Loucy (cell line): ENCODE measurements around the gene PTPRZ1.

Experiments used
- H2AFZ ChIP-seq: fragments of 200-600 bp; sonication (generic); 2 replicates; pipeline ENCODE4 v1.6.0; 2016; ENCODE audit warnings: antibody characterized with exemption, mild to moderate bottlenecking, low read length, moderate library complexity
- H3F3A ChIP-seq: fragments of 200-600 bp; 2 replicates; pipeline ENCODE4 v1.6.0; 2016; ENCODE audit warnings: antibody characterized with exemption, low read depth, mild to moderate bottlenecking
- H3K27me3 ChIP-seq: fragments of 200-600 bp; sonication (generic); 2 replicates; pipeline ENCODE4 v1.6.1; 2014; ENCODE audit warnings: low read length, mild to moderate bottlenecking; ENCODE audit not compliant: insufficient read depth, poor library complexity, severe bottlenecking
- H3K36me3 ChIP-seq: fragments of 200-600 bp; sonication (generic); 2 replicates; pipeline ENCODE4 v1.6.1; 2016; ENCODE audit warnings: low read length; ENCODE audit not compliant: insufficient read depth
- H3K4me1 ChIP-seq: fragments of 200-600 bp; sonication (generic); 2 replicates; pipeline ENCODE4 v1.5.1; 2014; ENCODE audit warnings: low read length, mild to moderate bottlenecking; ENCODE audit not compliant: insufficient read depth, poor library complexity, severe bottlenecking
- H3K4me2 ChIP-seq: fragments of 200-600 bp; sonication (generic); 2 replicates; pipeline ENCODE4 v1.6.0; 2014; ENCODE audit warnings: antibody characterized with exemption, low read length, low read depth, mild to moderate bottlenecking; ENCODE audit not compliant: poor library complexity, severe bottlenecking
- H3K4me3 ChIP-seq: fragments of 200-600 bp; sonication (generic); 2 replicates; pipeline ENCODE4 v1.5.1; 2014; ENCODE audit warnings: low read length, mild to moderate bottlenecking, mixed read lengths; ENCODE audit not compliant: poor library complexity, severe bottlenecking
- H3K79me2 ChIP-seq: fragments of 200-600 bp; sonication (generic); 2 replicates; pipeline ENCODE4 v1.6.1; 2014; ENCODE audit warnings: low read length; ENCODE audit not compliant: insufficient read depth
- H3K9ac ChIP-seq: fragments of 200-600 bp; sonication (generic); 2 replicates; pipeline ENCODE4 v1.6.0; 2014; ENCODE audit warnings: mild to moderate bottlenecking, low read depth, low read length, moderate library complexity; ENCODE audit not compliant: poor library complexity, severe bottlenecking
- H3K9me2 ChIP-seq: fragments of 200-600 bp; sonication (generic); replicated peaks from 2 replicates; pipeline ENCODE4 v1.6.1; 2016; ENCODE audit warnings: low read depth, low read length, mixed read lengths
- H3K9me3 ChIP-seq: fragments of 200-600 bp; sonication (generic); 2 replicates; pipeline ENCODE4 v1.6.1; 2014; ENCODE audit warnings: mild to moderate bottlenecking, antibody characterized with exemption, low read length, low read depth; ENCODE audit not compliant: insufficient read depth
- H4K20me1 ChIP-seq: fragments of 200-600 bp; sonication (generic); 2 replicates; pipeline ENCODE4 v1.6.0; 2014; ENCODE audit warnings: antibody characterized with exemption, low read length, mild to moderate bottlenecking; ENCODE audit not compliant: insufficient read depth, poor library complexity, severe bottlenecking
- EZH2phosphoT487 ChIP-seq: fragments of 200-600 bp; IDR thresholded peaks from 2 replicates; pipeline ENCODE4 v1.6.1; 2018; ENCODE audit warnings: antibody characterized with exemption, mild to moderate bottlenecking, moderate library complexity, borderline replicate concordance
- TF ChIP-seq, protein P1 (sequence below): fragments of 200-600 bp; sonication (generic); conservative IDR thresholded peaks from 2 replicates; pipeline ENCODE4 v1.5.1; 2014; ENCODE audit warnings: mild to moderate bottlenecking, antibody characterized with exemption, low read length

The PTPRZ1 gene

DNA sequence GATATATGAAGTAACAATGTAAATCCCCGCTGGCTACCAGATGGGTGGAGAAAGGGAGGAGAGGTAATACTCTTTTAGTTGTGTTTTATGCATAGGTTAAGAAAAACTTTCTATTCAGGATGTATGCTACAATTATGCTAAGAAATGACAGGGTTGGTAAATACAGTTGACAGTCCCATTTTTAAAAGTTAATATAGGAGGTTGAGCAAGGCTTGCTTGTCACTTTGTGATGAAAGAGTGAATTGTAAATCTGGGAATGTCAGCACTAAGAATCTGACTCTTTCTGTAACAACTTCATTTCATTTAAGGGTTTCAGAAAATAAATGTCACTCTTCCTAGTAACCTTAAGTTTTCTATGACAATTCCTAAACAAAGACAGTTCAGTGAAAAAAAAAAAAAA, 59.8 kb downstream of the PTPRZ1 start:
- TF ChIP-seq, protein P1, sequence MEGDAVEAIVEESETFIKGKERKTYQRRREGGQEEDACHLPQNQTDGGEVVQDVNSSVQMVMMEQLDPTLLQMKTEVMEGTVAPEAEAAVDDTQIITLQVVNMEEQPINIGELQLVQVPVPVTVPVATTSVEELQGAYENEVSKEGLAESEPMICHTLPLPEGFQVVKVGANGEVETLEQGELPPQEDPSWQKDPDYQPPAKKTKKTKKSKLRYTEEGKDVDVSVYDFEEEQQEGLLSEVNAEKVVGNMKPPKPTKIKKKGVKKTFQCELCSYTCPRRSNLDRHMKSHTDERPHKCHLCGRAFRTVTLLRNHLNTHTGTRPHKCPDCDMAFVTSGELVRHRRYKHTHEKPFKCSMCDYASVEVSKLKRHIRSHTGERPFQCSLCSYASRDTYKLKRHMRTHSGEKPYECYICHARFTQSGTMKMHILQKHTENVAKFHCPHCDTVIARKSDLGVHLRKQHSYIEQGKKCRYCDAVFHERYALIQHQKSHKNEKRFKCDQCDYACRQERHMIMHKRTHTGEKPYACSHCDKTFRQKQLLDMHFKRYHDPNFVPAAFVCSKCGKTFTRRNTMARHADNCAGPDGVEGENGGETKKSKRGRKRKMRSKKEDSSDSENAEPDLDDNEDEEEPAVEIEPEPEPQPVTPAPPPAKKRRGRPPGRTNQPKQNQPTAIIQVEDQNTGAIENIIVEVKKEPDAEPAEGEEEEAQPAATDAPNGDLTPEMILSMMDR: no peak
- TF ChIP-seq EZH2phosphoT487: no peak
- Histone ChIP-seq H3F3A (no peaks in the 10 kb centered on the region), H3K4me3 (no peak overlapping the region), H3K4me2 (no peak overlapping the region), H3K27me3 (no peaks in the 10 kb centered on the region), H4K20me1 (no peaks in the 10 kb centered on the region), H3K36me3 (no peaks in the 10 kb centered on the region), H3K4me1 (no peaks in the 10 kb centered on the region), H3K9me3 (no peaks in the 10 kb centered on the region), H3K9ac (no peak overlapping the region), H3K79me2 (no peaks in the 10 kb centered on the region), H3K9me2 (no peaks in the 10 kb centered on the region), H2AFZ (no peak overlapping the region)

DNA sequence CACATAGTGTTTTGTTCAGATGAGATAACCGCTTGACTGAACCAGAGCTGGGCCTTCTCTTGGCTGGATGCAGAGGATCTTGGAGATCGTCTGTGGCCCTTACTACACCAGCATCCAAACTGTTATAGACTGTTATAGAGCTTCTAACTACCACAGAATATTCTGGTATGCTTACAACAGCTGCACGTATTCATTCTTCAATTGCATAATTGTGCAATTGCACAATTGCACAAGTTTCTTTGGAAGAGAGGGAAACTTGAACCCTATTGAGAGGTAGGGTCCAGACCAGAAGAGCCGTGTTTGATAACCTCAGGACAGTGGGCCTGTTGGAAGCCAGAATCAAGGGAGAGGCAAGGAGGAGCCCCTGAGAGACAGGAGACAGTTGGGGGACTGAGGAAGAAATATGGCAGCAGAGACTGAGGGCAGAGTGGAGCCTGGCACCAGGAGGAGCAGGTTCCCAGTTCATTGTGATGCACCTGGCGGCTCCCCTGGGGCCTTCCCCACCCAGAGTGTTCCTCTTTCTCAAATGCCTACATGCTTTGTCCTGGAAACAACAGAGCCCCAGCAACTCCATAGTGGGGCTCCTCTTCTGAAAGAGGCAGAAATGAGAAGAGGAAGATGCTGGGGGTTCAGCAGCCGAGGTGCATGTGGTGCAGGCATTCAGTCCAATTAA, 64.1 kb downstream of the PTPRZ1 start:
- no peak for TF ChIP-seq EZH2phosphoT487
- TF ChIP-seq, protein P1: no peak
- Histone ChIP-seq H3K9me3 (no peaks in the 10 kb centered on the region), H3K9me2 (no peaks in the 10 kb centered on the region), H3K79me2 (no peaks in the 10 kb centered on the region), H3K9ac (no peak overlapping the region), H2AFZ (no peak overlapping the region), H3K36me3 (no peaks in the 10 kb centered on the region), H3K4me3 (no peak overlapping the region), H3K4me2 (no peak overlapping the region), H3F3A (no peaks in the 10 kb centered on the region), H3K27me3 (no peaks in the 10 kb centered on the region), H4K20me1 (no peaks in the 10 kb centered on the region), H3K4me1 (no peaks in the 10 kb centered on the region)

DNA sequence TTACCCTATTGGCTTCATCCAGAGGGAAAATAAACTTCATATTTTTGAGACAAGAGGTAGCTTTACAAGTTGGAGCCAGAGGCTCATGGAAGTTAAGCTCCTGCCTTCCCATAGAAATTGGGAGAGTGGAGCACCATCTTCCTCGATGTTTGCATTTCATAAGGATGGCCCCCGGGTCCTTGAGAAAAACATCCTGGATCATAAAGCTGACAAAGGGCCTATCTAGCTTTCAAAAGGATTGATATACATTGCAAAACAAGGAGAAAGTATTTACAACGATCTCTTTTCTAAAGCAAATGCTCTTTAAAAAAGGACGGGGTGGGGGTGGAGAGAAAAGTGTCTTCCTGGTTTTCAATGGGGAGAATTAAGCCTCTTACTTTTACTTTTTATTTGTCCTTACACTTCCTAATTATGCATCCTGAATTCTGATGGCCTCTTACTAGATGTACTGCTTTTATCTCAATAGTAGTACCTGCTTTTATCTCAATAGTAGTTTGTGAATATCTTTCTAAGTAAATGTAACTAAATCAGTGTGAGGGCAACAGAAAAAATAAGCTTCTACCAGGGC, 65.6 kb downstream of the PTPRZ1 start:
- Histone ChIP-seq H3K27me3 (no peaks in the 10 kb centered on the region), H3K36me3 (no peaks in the 10 kb centered on the region), H3K9ac (no peak overlapping the region), H3K4me3 (no peak overlapping the region), H3K4me1 (no peaks in the 10 kb centered on the region), H3K9me2 (no peaks in the 10 kb centered on the region), H3F3A (no peaks in the 10 kb centered on the region), H3K9me3 (no peaks in the 10 kb centered on the region), H3K4me2 (no peak overlapping the region), H4K20me1 (no peaks in the 10 kb centered on the region), H2AFZ (no peak overlapping the region), H3K79me2 (no peaks in the 10 kb centered on the region)
- TF ChIP-seq EZH2phosphoT487: no peak
- TF ChIP-seq, protein P1: no peak
